ENCODE results near the gene SEMA3A. TPM values are rescaled to one million over a fixed set of nuclear protein-coding genes. Genes with fewer than 3 reads are reported as not detected.

Gene SEMA3A
- polyA plus RNA-seq, 10 donors: 17.9 to 37.6 (median 26.8) TPM

- DNase-seq: no peak
Observed at GRCh38 chr7:84199216-84199615, 4.6 kb upstream of the SEMA3A start.

GRCh38 chr7:84196084-84196503 lies 1.5 kb upstream of the SEMA3A start:
- peak in 2 of 3 donors; percentile 58 to 79 for DNase-seq

GRCh38 chr7:84195295-84196060 lies 889 bp upstream of the SEMA3A start:
- DNase-seq: peak in 1 of 3 donors; percentile 68

- DNase-seq: peak in 1 of 3 donors; percentile 70
Observed at GRCh38 chr7:84193747-84194146, 842 bp downstream of the SEMA3A start.

- DNase-seq: peak in 1 of 3 donors; percentile 58
Observed at GRCh38 chr7:84191842-84192241, 2.7 kb downstream of the SEMA3A start.

GRCh38 chr7:84191261-84191660 lies 3.3 kb downstream of the SEMA3A start:
- DNase-seq: peak in 1 of 3 donors; percentile 30

- peak in 1 of 3 donors; percentile 29 for DNase-seq
Observed at GRCh38 chr7:84190016-84190705, 4.4 kb downstream of the SEMA3A start.

- DNase-seq: peak in 1 of 3 donors; percentile 24
Observed at GRCh38 chr7:84188786-84189405, 5.7 kb downstream of the SEMA3A start.

- no peak for DNase-seq
Observed at GRCh38 chr7:84187813-84188510, 6.6 kb downstream of the SEMA3A start.

- DNase-seq: no peak
Observed at GRCh38 chr7:84187087-84187805, 7.3 kb downstream of the SEMA3A start.

GRCh38 chr7:84183741-84184140 lies 10.8 kb downstream of the SEMA3A start:
- no peak for DNase-seq

GRCh38 chr7:84182301-84182700 lies 12.3 kb downstream of the SEMA3A start:
- no peak for DNase-seq

GRCh38 chr7:84181628-84182027 lies 13.0 kb downstream of the SEMA3A start:
- DNase-seq: peak in 2 of 3 donors; percentile 46 to 67

- no peak for DNase-seq
Observed at GRCh38 chr7:84177758-84178412, 16.7 kb downstream of the SEMA3A start.

GRCh38 chr7:84176716-84177115 lies 17.9 kb downstream of the SEMA3A start:
- peak in 1 of 3 donors; percentile 60 for DNase-seq

- no peak for DNase-seq
Observed at GRCh38 chr7:84175461-84175860, 19.1 kb downstream of the SEMA3A start.

GRCh38 chr7:84170646-84171045 lies 23.9 kb downstream of the SEMA3A start:
- no peak for DNase-seq

- no peak for DNase-seq
Observed at GRCh38 chr7:84162584-84162983, 32.0 kb downstream of the SEMA3A start.

GRCh38 chr7:84162125-84162524 lies 32.5 kb downstream of the SEMA3A start:
- no peak for DNase-seq

GRCh38 chr7:84161398-84161797 lies 33.2 kb downstream of the SEMA3A start:
- DNase-seq: no peak

GRCh38 chr7:84159435-84159834 lies 35.2 kb downstream of the SEMA3A start:
- DNase-seq: no peak

Measured in muscle of back (tissue), 11 donors.